LoVo (cell line): Measurements from ENCODE around the gene EXOC7.
"Not testable (repeated sequence)": the region's sequence is repeated elsewhere in the genome, so short reads cannot be mapped to it uniquely, and the experiment has no call there.

Source experiments
- DNase-seq: peaks from one replicate; pipeline ENCODE4 v3.0.0-alpha.2; 2016; ENCODE audit warnings: low spot score

The EXOC7 gene

DNA sequence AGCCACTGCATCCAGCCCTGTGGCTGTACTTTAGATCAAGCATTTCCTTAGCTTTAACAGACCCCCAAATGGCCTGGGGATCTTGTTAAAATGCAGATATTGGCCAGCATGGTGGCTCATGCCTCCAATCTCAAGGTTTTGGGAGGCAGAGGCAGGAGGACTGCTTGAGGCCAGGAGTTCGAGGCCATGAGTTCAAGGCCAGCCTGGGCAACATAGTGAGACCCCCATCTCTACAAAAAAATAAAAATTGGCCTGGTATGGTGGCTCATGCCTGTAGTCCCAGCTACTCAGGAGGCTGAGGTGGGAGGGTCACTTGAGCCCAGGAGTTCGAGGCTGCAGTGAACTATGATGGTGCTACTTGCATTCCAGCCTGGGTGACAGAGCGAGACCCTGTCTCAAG is 60.7 kb downstream of the EXOC7 start:
- not testable (repeated sequence) for DNase-seq

DNA sequence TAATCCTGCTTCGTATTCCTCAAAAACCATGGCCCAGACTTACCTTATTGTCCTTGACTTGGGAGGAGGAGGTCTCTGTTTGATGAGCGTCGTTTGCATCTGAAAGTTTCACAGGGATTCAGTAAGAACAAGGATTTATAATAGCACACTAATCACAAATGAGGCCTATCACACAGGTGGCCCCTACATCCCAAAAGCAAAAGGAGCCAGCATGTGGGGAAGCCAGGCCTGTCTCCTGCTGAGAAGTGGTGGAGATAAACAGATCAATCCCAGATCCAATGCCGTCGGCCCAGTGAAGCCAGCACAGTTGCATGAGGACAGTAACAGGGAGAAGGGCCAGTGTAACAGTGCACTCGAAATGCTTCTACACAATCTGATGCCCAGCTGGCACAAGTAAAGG is 63.2 kb downstream of the EXOC7 start:
- no peak for DNase-seq

DNA sequence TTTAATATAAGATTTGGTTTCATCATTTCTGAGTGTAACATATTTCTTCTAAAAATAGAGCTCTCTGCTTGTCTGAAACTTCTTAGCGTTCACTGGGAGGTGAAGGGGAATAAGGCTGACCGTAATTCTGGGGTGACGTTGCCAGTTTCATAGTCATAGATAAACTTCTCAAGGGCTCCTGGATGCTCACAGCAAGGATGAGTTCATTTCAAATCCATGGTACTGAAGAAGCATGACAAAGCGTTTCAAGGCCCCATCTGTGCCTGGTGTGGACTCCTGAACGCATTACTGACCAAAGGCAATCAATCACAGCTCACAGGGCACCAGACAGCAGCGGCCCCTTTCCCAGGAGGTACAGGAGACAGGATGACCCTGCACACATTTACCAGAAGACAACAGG is 64.5 kb downstream of the EXOC7 start:
- no peak for DNase-seq

DNA sequence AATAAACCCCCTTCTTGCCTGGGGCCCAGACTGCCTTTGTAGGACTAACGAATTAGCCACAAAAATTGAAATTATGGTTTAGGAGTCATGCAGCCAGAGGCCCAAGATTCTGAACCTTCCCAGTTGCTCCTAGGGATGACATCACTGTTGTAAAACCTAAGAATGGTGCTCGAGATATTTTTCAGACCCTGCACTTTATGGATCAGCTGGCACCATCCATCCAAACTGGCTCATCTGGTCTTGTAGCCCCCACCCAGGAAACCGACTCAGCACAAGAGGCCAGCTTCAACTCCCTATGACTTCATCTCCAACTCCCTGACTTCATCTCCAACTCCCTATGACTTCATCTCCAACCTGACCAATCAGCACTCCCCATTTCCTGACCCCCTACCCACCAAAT is 65.5 kb downstream of the EXOC7 start:
- no peak for DNase-seq

DNA sequence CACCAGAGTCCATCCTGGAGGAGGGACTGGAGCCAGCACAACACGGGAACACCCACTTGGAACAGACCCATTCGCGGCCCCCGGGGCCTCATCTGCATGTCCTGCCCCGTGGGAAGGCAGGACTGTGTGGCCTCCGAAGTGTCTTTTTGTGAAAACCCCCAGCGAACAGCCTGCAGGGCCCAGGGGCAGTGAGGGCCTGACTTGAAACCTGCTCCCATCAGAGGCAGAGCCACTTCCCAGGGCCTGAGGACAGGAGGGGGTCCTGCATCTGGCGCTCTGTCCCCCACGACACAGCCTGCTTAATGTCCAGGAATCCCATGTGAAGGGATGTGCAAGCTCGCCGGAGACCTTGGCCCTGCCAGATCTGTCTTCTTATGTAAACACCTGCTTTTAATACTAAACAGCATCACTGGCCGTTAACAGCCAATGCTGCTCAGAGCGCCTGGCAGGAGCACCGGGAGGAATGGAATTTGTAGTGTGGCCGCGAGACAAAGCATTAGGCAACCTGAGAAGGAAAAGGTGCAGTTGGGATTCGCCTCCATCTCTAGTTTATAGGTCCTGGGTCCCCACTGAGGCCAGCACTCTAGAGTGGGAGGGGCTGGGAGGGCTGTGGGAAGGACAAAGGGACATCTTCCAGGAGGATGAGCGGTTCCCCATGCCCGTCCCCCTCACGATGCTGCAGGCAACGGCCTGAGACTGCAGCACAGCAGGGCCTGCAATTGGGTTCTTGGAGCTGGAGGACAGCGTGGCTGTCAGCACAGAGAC is 66.9 kb downstream of the EXOC7 start:
- DNase-seq = no peak

DNA sequence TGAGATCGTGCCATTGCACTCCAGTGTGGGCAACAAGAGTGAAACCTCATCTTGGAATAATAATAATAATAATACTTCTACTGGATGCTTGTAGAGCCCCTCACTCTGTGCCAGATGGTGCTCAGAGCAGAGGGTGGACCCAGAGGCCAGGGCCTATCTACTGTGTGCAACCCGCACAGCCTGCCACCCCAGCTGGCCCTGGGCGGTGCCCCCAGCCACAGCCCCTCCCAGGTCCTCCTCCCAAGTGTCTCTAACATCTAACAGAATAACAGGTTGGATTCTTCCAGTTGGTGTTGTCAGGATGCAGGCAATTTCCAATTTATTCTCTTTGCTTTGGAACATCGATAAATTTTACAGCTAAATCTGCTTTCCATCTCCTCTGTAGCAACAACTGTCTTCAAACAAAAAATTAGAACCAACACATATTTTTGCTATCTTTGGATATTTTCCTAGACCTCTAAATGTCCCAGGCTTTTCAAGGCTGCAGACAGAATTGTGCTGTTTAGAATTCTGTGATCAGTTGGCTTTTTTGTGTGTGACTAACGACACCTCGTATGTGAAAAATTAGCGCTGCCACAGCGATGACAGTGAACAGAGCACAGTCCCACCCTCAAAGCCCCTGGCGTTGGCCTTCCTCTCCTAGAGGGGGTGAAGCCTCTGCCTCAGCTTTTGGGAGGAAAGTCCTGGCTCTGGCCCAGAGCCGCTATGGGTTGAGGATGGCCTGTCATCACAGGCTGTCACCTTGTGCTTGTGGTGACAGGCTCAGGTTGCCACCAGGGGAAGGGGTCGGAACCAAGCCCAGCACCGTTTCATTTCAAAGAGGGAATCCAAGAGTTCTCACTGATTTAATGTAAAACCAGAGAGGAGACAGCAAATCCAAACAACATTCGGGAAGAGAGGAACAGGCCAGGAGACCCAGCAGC is 68.9 kb downstream of the EXOC7 start:
- DNase-seq = no peak

DNA sequence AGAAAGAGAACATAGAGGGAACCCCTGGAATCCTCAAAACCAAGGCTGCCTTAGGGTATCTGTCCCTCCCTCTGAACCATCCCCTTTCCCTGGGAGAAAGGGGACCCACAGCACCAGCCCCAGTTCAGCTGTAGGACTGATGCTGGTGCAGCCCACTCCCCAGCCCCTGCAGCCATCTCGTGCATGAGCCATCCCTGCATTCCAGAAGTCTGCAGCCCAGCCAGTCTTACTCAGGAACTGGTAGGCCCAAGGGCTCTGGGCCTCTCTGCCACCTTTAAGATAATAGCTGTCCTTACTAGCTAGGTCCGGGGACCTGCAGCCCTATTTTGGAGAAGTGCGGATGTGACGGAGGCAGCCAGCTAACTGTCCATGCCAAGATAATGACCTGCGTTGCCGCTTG is 70.4 kb downstream of the EXOC7 start:
- DNase-seq = no peak

DNA sequence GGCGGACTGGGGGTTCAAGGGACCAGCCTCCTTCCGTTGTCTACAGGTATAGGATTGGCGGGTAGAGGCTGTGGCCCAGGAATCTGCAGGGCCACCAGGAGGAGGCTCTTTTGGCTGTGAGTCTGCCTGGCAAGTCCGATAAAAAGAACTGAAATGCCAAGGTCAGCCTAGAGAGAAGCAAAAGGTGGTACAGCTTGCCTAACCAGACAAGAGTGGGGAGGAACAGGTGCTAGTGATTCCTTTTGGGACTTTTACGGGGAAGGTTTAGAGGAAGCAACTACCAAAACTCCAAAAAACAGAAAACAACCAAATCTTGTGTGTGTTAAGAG is 70.8 kb downstream of the EXOC7 start:
- DNase-seq = no peak

DNA sequence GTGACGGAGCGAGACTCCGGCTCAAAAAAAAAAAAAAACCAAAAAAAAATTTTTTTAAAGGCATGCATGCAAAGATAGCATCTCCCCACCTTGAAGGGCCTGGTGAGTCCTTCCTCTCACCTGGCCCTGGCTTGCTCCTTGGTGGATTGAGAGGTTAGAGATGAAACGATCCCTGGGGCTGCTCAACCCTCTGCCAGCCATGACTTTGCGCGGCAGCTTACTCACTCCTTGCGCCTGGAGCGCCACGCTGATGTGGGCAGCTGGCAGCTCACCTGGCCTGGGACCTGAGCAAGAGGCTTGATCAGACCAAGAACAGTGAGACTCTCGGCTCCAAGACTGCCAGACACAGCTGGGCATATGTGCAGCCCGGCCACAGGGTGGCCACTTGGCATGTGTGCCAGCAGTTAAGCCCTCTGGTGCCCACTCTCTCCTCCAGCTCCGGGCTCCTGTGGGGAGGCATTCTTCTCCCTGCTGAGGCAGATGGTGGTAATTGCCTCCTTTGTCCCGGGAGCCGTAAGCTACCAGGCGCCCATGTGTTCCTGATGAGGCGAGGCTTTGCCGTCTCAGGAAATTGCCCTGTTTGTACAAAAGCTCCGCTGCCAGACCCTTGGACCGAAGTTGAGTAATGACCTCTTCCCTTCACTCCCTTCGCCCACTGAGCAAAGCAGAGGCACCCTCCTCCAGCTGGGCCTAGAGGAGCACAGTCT is 71.4 kb downstream of the EXOC7 start:
- DNase-seq = no peak
